A673 (cell line): ENCODE measurements around the gene LHFPL2. TPM values are rescaled to one million over a fixed set of nuclear protein-coding genes. Genes with fewer than 3 reads are reported as not detected.
"Not testable (repeated sequence)": the region's sequence is repeated elsewhere in the genome, so short reads cannot be mapped to it uniquely, and the experiment has no call there.

Source experiments
- BruUV-seq: library from RNA; stranded (reverse); fragments of 400-500 nt; replicated peaks from 2 replicates; lab custom pipeline; 2021; lab: Mats Ljungman, UMichigan
- CTCF ChIA-PET: fragments of 300-600 bp; sonication (Branson Sonifier 250); formaldehyde crosslinking; loops from one replicate; lab custom pipeline; 2022; ENCODE audit warnings: antibody characterized with exemption; lab: Charles Lee
- POLR2A ChIA-PET: fragments of 300-600 bp; sonication (Branson Sonifier 250); formaldehyde crosslinking; loops from one replicate; lab custom pipeline; 2022; ENCODE audit warnings: antibody characterized with exemption; ENCODE audit not compliant: low non-redundant PET; lab: Charles Lee
- DNase-seq: peaks from one replicate; pipeline ENCODE4 v3.0.0-alpha.2; 2015; ENCODE audit warnings: low spot score
- H3K27ac ChIP-seq: fragments of 200-600 bp; sonication (generic); 2 replicates; pipeline ENCODE4 v1.5.1; 2016; ENCODE audit warnings: mixed run types, low read depth, mild to moderate bottlenecking, mixed read lengths, antibody characterized with exemption, low read length; ENCODE audit not compliant: poor library complexity, severe bottlenecking
- H3K27me3 ChIP-seq: fragments of 200-600 bp; sonication (generic); replicated peaks from 2 replicates; pipeline ENCODE4 v1.6.1; 2017; ENCODE audit warnings: mixed run types, low read depth, mild to moderate bottlenecking, mixed read lengths, antibody characterized with exemption, low read length; ENCODE audit not compliant: insufficient read depth, poor library complexity
- H3K36me3 ChIP-seq: fragments of 200-600 bp; sonication (generic); 2 replicates; pipeline ENCODE4 v1.6.1; 2016; ENCODE audit warnings: mixed run types, mild to moderate bottlenecking, mixed read lengths, antibody characterized with exemption, low read length; ENCODE audit not compliant: insufficient read depth, poor library complexity, severe bottlenecking
- H3K4me1 ChIP-seq: fragments of 200-600 bp; sonication (generic); 2 replicates; pipeline ENCODE4 v1.6.1; 2017; ENCODE audit warnings: mixed run types, mild to moderate bottlenecking, mixed read lengths, antibody characterized with exemption, low read length; ENCODE audit not compliant: insufficient read depth, poor library complexity, severe bottlenecking
- H3K4me3 ChIP-seq: fragments of 200-600 bp; sonication (generic); 2 replicates; pipeline ENCODE4 v1.5.1; 2016; ENCODE audit warnings: low read depth, mixed run types, mild to moderate bottlenecking, mixed read lengths, low read length; ENCODE audit not compliant: poor library complexity, severe bottlenecking
- H3K9me3 ChIP-seq: fragments of 200-600 bp; sonication (generic); 2 replicates; pipeline ENCODE4 v1.6.1; 2016; ENCODE audit warnings: mixed run types, low read depth, mild to moderate bottlenecking, mixed read lengths, antibody characterized with exemption, low read length; ENCODE audit not compliant: poor library complexity, severe bottlenecking
- EZH2 ChIP-seq: fragments of 200-600 bp; sonication (generic); IDR thresholded peaks from 2 replicates; pipeline ENCODE4 v1.6.1; 2017; ENCODE audit warnings: borderline replicate concordance, low read depth, mild to moderate bottlenecking, mixed read lengths, antibody characterized with exemption, low read length; ENCODE audit not compliant: poor library complexity, severe bottlenecking
- intact Hi-C: fragments of 100-400 bp; cut with micrococcal nuclease; formaldehyde crosslinking; loops from one replicate; pipeline ENCODE4 v1.10.0; 2022; ENCODE audit not compliant: unreplicated experiment
- total RNA-seq: library from RNA; stranded (reverse); gene quantifications from 2 replicates; pipeline ENCODE4 v1.2.3, GENCODE V29; 2021
- TF ChIP-seq, protein P1 (sequence below): fragments of 300-800, 200-600 bp; sonication (generic); conservative IDR thresholded peaks from 2 replicates; pipeline ENCODE4 v1.5.1; 2017; ENCODE audit warnings: low read depth, mild to moderate bottlenecking, antibody characterized with exemption, low read length, moderate library complexity, mixed read lengths

Gene LHFPL2
- total RNA-seq, 1 experiment from 2014 or later: 6.2 TPM

DNA sequence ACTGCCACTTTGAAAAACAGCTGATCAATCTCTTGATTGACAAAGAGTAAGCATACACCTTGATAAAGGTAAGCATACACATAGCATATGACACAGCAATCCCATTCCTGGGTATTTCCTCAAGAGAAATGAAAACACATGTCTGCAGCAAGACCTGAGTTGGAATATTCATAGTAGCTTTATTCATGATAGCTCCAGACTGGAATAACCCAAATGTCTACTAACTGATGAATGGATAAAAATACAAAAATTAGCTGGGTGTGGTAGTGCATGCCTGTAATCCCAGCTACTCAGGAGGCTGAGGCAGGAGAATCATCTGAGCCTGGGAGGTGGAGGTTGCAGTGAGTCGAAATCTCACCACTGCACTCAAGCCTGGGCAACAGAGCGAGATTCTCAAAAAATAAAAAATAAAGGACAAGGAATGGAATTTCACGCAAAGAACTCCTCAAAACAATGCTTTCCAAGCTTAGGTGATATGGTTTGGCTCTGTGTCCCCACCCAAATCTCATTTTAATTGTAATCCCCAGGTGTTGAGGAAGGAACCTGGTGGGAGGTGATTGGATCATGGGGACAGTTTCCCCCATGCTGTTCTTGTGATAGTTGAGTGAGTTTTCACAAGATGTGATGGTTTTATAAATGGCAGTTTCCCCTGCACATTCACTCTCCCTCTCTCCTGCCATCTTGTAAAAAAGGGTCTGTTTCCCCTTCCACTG, 41.1 kb upstream of the LHFPL2 start:
- Histone ChIP-seq H3K9me3 (peaks cover 3% of the 10 kb centered on the region), H3K27ac (no peak overlapping the region), H3K4me3 (no peak overlapping the region), H3K4me1 (no peaks in the 10 kb centered on the region), H3K27me3 (no peaks in the 10 kb centered on the region), H3K36me3 (no peaks in the 10 kb centered on the region)
- ChIA-PET CTCF (no interaction called here), POLR2A (no interaction called here)
- intact Hi-C loops: no loop called here
- no peak for TF ChIP-seq EZH2
- TF ChIP-seq, protein P1, sequence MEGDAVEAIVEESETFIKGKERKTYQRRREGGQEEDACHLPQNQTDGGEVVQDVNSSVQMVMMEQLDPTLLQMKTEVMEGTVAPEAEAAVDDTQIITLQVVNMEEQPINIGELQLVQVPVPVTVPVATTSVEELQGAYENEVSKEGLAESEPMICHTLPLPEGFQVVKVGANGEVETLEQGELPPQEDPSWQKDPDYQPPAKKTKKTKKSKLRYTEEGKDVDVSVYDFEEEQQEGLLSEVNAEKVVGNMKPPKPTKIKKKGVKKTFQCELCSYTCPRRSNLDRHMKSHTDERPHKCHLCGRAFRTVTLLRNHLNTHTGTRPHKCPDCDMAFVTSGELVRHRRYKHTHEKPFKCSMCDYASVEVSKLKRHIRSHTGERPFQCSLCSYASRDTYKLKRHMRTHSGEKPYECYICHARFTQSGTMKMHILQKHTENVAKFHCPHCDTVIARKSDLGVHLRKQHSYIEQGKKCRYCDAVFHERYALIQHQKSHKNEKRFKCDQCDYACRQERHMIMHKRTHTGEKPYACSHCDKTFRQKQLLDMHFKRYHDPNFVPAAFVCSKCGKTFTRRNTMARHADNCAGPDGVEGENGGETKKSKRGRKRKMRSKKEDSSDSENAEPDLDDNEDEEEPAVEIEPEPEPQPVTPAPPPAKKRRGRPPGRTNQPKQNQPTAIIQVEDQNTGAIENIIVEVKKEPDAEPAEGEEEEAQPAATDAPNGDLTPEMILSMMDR: no peak
- DNase-seq: no peak
- no TSS peak for BruUV-seq

DNA sequence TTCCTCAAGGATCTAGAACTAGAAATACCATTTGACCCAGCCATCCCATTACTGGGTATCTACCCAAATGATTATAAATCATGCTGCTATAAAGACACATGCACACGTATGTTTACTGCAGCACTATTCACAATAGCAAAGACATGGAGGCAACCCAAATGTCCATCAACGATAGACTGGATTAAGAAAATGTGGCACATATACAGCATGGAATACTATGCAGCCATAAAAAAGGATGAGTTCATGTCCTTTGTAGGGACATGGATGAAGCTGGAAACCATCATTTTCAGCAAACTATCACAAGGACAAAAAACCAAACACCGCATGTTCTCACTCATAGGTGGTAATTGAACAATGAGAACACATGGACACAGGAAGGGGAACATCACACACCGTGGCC, 38.9 kb upstream of the LHFPL2 start:
- H3K9me3 ChIP-seq, H3K4me3 ChIP-seq, POLR2A ChIA-PET, DNase-seq, H3K4me1 ChIP-seq, H3K27ac ChIP-seq, H3K36me3 ChIP-seq, intact Hi-C loops, H3K27me3 ChIP-seq, CTCF ChIA-PET, BruUV-seq: not testable (repeated sequence)

DNA sequence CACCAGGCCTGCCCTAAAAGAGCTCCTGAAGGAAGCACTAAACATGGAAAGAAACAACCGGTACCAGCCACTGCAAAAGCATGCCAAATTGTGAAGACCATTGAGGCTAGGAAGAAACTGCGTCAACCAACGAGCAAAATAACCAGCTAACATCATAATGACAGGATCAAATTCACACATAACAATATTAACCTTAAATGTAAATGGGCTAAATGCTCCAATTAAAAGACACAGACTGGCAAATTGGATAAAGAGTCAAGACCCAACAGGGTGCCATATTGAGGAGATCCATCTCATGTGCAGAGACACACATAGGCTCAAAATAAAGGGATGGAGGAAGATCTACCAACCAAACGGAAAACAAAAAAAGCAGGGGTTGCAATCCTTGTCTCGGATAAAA, 35.3 kb upstream of the LHFPL2 start:
- H3K4me3 ChIP-seq, CTCF ChIA-PET, POLR2A ChIA-PET, BruUV-seq, H3K27ac ChIP-seq, DNase-seq, H3K27me3 ChIP-seq, H3K4me1 ChIP-seq, H3K36me3 ChIP-seq, intact Hi-C loops, H3K9me3 ChIP-seq: not testable (repeated sequence)

DNA sequence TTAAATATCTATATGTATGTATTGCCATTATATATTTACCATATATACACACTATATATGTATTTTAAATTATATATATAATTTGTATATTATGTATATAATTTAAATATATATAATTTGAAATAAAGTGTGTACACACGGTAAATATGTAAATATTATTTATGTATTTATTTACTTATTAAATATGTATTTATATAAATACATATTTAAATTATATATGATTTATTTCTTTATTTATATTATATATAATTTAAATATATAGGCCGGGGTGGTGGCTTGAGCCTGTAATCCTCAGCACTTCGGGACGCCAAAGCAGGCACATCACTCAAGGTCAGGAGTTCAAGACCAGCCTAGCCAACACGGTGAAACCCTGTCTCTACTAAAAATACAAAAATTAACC, 31.3 kb upstream of the LHFPL2 start:
- no TSS peak for BruUV-seq
- peaks cover 3% of the 10 kb centered on the region for H3K4me1 ChIP-seq
- ChIA-PET POLR2A (no interaction called here), CTCF (no interaction called here)
- no peak overlapping the region for H3K27ac ChIP-seq
- no peaks in the 10 kb centered on the region for H3K36me3 ChIP-seq
- TF ChIP-seq, protein P1: no peak
- no peak for TF ChIP-seq EZH2
- H3K9me3 ChIP-seq: no peaks in the 10 kb centered on the region
- no peaks in the 10 kb centered on the region for H3K27me3 ChIP-seq
- DNase-seq: no peak
- H3K4me3 ChIP-seq: no peak overlapping the region
- intact Hi-C loops: no loop called here
